HepG2 (cell line): ENCODE data around the gene AP2S1. TPM values are rescaled to one million over a fixed set of nuclear protein-coding genes. Genes with fewer than 3 reads are reported as not detected.
A peak's percentile ranks its signal among the peaks of the same experiment; 100 is the strongest.

Experiments used
- ATAC-seq: fragments of 200-7000 bp; cut with Tn5 transposase; 3 replicates; pipeline ENCODE4 v1.9.1; 2020; ENCODE audit warnings: mild to moderate bottlenecking, moderate library complexity
- BruUV-seq: library from RNA; stranded (reverse); fragments of 400-500 nt; replicated peaks from 2 replicates; lab custom pipeline; 2021; lab: Mats Ljungman, UMichigan
- CTCF ChIA-PET: fragments of 300-600 bp; formaldehyde crosslinking; extraction: SDS; loops from one replicate; lab custom pipeline; 2021; ENCODE audit warnings: low total read pairs, inconsistent platforms, low intra/inter-chr PET ratio; lab: Yijun Ruan, JAX
- POLR2A ChIA-PET: fragments of 350-600 bp; sonication (Branson Sonifier 250); formaldehyde crosslinking; loops from one replicate; lab custom pipeline; 2020; ENCODE audit warnings: antibody characterized with exemption, inconsistent platforms; lab: Yijun Ruan, JAX
- DNase-seq: peaks from one replicate; pipeline ENCODE4 v3.0.0-alpha.2; 2015; ENCODE audit warnings: low spot score
- FAIRE-seq: peaks from 3 replicates; lab custom pipeline; 2011; peaks lifted over from hg19 to GRCh38; lab: Jason Lieb, UNC
- H2AFZ ChIP-seq: one replicate; pipeline ENCODE4 v1.6.1; 2011; ENCODE audit warnings: low read length, inconsistent platforms
- H3K27ac ChIP-seq: fragments of 300-600 bp; 3 replicates; pipeline ENCODE4 v1.8.0; 2011; ENCODE audit warnings: mixed run types, mild to moderate bottlenecking, mixed read lengths, low read length, inconsistent platforms; ENCODE audit not compliant: insufficient read depth; ENCODE audit errors: extremely low read length
- H3K27me3 ChIP-seq, 2 experiments: fragments of 200-600 bp in 1 of 2; 2 replicates in 1 of 2; 3 replicates in 1 of 2; pipeline versions ENCODE4 v1.6.0 to v1.8.0; 2011; ENCODE audit warnings: low read length in 2 of 2, mild to moderate bottlenecking in 2 of 2, moderate library complexity in 2 of 2, inconsistent platforms in 1 of 2; ENCODE audit not compliant: insufficient read depth in 2 of 2, control insufficient read depth in 1 of 2
- H3K36me3 ChIP-seq, 2 experiments: fragments of 200-600 bp in 1 of 2; replicated peaks in 1 of 2; 2 replicates in 1 of 2; 3 replicates in 1 of 2; pipeline versions ENCODE4 v1.5.1 to v1.8.0; 2011; ENCODE audit warnings: low read length in 2 of 2, inconsistent platforms in 1 of 2; ENCODE audit not compliant: insufficient read depth in 2 of 2, control insufficient read depth in 1 of 2
- H3K4me1 ChIP-seq: 2 replicates; pipeline ENCODE4 v1.5.1; 2012; ENCODE audit warnings: low read length, inconsistent platforms; ENCODE audit not compliant: insufficient read depth
- H3K4me2 ChIP-seq: 2 replicates; pipeline ENCODE4 v1.6.0; 2011; ENCODE audit warnings: low read depth, low read length, inconsistent platforms
- H3K4me3 ChIP-seq, 3 experiments: fragments of 200-600 bp in 1 of 3; sonication (generic), shearing (Covaris generic) in 1 of 3; replicated peaks in 1 of 3; 2 replicates each; pipeline ENCODE4 v1.5.1; 2011 to 2016; ENCODE audit warnings: low read length in 3 of 3, inconsistent platforms in 2 of 3, low read depth in 2 of 3, mild to moderate bottlenecking in 2 of 3, control low read depth in 1 of 3, mixed read lengths in 1 of 3; ENCODE audit not compliant: insufficient read depth in 1 of 3
- H3K79me2 ChIP-seq: one replicate; pipeline ENCODE4 v1.6.1; 2011; ENCODE audit warnings: low read length, inconsistent platforms; ENCODE audit not compliant: insufficient read depth
- H3K9ac ChIP-seq: 2 replicates; pipeline ENCODE4 v1.6.0; 2011; ENCODE audit warnings: mild to moderate bottlenecking, low read depth, low read length, inconsistent platforms; ENCODE audit not compliant: insufficient read depth
- H3K9me3 ChIP-seq: 2 replicates; pipeline ENCODE4 v1.5.1; 2012; ENCODE audit warnings: mild to moderate bottlenecking, low read length
- H4K20me1 ChIP-seq: 2 replicates; pipeline ENCODE4 v1.6.0; 2011; ENCODE audit warnings: inconsistent platforms, mild to moderate bottlenecking, low read length, moderate library complexity; ENCODE audit not compliant: insufficient read depth
- CBX1 ChIP-seq: IDR thresholded peaks from one replicate; pipeline ENCODE4 v1.6.1; 2016; ENCODE audit warnings: antibody characterized with exemption, low read depth
- CEBPG ChIP-seq: IDR thresholded peaks from 2 replicates; pipeline ENCODE4 v1.6.1; 2016
- FOSL2 ChIP-seq: sonication (generic); formaldehyde crosslinking; IDR thresholded peaks from 2 replicates; pipeline ENCODE4 v1.4.0; 2020; ENCODE audit warnings: missing genetic modification reagents
- ZKSCAN8 ChIP-seq: IDR thresholded peaks from 2 replicates; pipeline ENCODE4 v1.6.1; 2016; ENCODE audit warnings: borderline replicate concordance, missing genetic modification reagents, missing compliant biosample characterization
- ZNF335 ChIP-seq: sonication (generic); formaldehyde crosslinking; IDR thresholded peaks from 2 replicates; pipeline ENCODE4 v1.4.0; 2020; ENCODE audit warnings: missing genetic modification reagents
- ZNF530 ChIP-seq: sonication (generic); formaldehyde crosslinking; IDR thresholded peaks from 2 replicates; pipeline ENCODE4 v1.5.0; 2020; ENCODE audit warnings: low read depth, mild to moderate bottlenecking, missing genetic modification reagents
- WGBS: methylation state at CpG from one replicate; pipeline ENCODE4 v1.1.6; 2017; ENCODE audit warnings: low lambda C conversion rate; 5-methylcytosine and 5-hydroxymethylcytosine counted together
- in situ Hi-C: cut with HindIII; loops from 2 replicates; pipeline ENCODE4 v1.10.0; 2017; ENCODE audit warnings: low pct_unique_long_range_greater_than_20kb; ENCODE audit not compliant: extremely low pct_ligation_motif_present
- intact Hi-C: fragments of 100-400 bp; cut with micrococcal nuclease; formaldehyde crosslinking; loops from one replicate; pipeline ENCODE4 v1.10.0; 2022; ENCODE audit not compliant: unreplicated experiment
- polyA plus RNA-seq, 8 experiments: library from polyadenylated mRNA; depleted of rRNA in 3 of 8; stranded (reverse) in 7 of 8; unstranded in 1 of 8; fragments of >200 nt; fragmentation: Illumina TruSeq in 4 of 8; extraction: Trizol in 4 of 8; gene quantifications; 2 replicates each; pipeline versions ENCODE4 v1.2.1 to v1.2.3, GENCODE V29; 2011 to 2016; ENCODE audit warnings: low read depth in 4 of 8, missing spikeins in 1 of 8, mixed read lengths in 1 of 8; ENCODE audit not compliant: insufficient read depth in 1 of 8
- total RNA-seq, 5 experiments: library from RNA; depleted of rRNA; stranded (reverse); fragments of >200 nt; fragmentation: Illumina TruSeq; extraction: Trizol; gene quantifications; 2 replicates each; pipeline ENCODE4 v1.2.3, GENCODE V29; 2016; ENCODE audit warnings: low read depth in 1 of 5
- TF ChIP-seq, protein P1 (sequence below), 2 experiments: fragments of 450-650 bp in 1 of 2; sonication (generic) in 1 of 2; formaldehyde crosslinking in 1 of 2; IDR thresholded peaks; 2 replicates each; pipeline versions ENCODE4 v1.6.1 to v1.8.0; 2016 to 2022; ENCODE audit warnings: antibody characterized with exemption in 1 of 2, mild to moderate bottlenecking in 1 of 2, missing genetic modification reagents in 1 of 2
- TF ChIP-seq, protein P2 (sequence below): sonication (generic); formaldehyde crosslinking; IDR thresholded peaks from 2 replicates; pipeline ENCODE4 v1.5.0; 2020; ENCODE audit warnings: mild to moderate bottlenecking, missing genetic modification reagents, borderline replicate concordance
- TF ChIP-seq, protein P3 (sequence below): sonication (generic); formaldehyde crosslinking; IDR thresholded peaks from 2 replicates; pipeline ENCODE4 v1.5.0; 2020; ENCODE audit warnings: mild to moderate bottlenecking, missing genetic modification reagents

The AP2S1 gene
- total and polyA plus RNA-seq, 2 of the 13 experiments (the other 11 are each of a cell fraction or from before 2014, with no cell fraction given): 45.2 to 86.1 TPM

DNA sequence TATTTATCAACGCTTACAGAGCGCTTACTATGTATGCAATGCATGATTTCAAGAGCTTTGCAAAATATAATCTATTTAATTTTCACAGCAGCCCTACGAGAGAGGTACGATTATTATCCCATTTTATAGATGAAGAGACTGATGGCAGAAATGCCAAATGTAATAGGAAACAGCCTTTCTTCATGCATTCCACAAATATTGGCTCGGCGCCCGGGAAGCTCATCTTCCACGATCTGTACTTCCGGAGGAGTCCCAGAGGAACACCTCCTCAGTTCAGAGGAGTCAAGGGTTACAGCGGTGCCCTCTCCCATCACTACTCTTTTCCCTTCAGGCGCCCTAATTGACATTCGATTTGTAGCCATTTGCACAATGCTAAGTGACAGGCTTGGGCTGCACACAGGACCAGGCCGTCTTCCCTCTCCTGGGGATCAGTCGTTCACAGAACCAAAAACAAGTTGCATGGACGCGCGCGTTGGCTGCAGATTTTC lies 9.0 kb upstream of the AP2S1 start:
- peak overlapping the region; percentile 100 for H3K27ac ChIP-seq
- FAIRE-seq (no peak), ATAC-seq (peak; percentile 10; the same call in 2 of the 3 replicates), DNase-seq (peak; percentile 87)
- peak overlapping the region; percentile 91 for H3K4me2 ChIP-seq
- 14% methylated on average over 12 of the region's 18 CpGs for WGBS
- peaks cover 25% of the 10 kb centered on the region for H4K20me1 ChIP-seq
- H3K4me3 ChIP-seq: peak overlapping the region in 1 of 3 experiments; percentile 49; a peak in 1 of 6 replicates
- CTCF ChIA-PET: no interaction called here
- H3K9ac ChIP-seq: peak overlapping the region; percentile 99
- POLR2A ChIA-PET: interaction anchor here (0.8 to 2.1 kb wide), 9 partner anchors 9 to 125 kb away, joined by 3 to 11 read pairs (median 5); partner anchors contain the start of gene AP2S1
- H3K27me3 ChIP-seq: no peaks in the 10 kb centered on the region; a peak in 1 of 5 replicates
- TSS peak; percentile 88 for BruUV-seq
- in situ Hi-C loops: loop anchor here (5.0 kb wide), 1 partner anchor 133 kb away; no protein-coding TSS in a partner anchor
- no peaks in the 10 kb centered on the region for H3K36me3 ChIP-seq
- peaks cover 34% of the 10 kb centered on the region for H3K79me2 ChIP-seq
- intact Hi-C loops: loop anchor here (5.0 kb wide), 1 partner anchor 93 kb away; no protein-coding TSS in a partner anchor
- H2AFZ ChIP-seq: no peak overlapping the region
- H3K9me3 ChIP-seq: no peaks in the 10 kb centered on the region
- peaks cover 56% of the 10 kb centered on the region for H3K4me1 ChIP-seq
- TF ChIP-seq ZNF335 (CRISPR knock-in tag) (0 out of 2 replicates have a peak, but pooled peaks have one; percentile 39), ZKSCAN8 (peak; percentile 59; the same call in 1 of the 2 replicates), FOSL2 (CRISPR knock-in tag) (peak; percentile 46; the same call in 1 of the 2 replicates), CBX1 (no peak), CEBPG (CRISPR knock-in tag) (0 out of 2 replicates have a peak, but pooled peaks have one; percentile 2), ZNF530 (CRISPR knock-in tag) (no peak)
- TF ChIP-seq, protein P1, sequence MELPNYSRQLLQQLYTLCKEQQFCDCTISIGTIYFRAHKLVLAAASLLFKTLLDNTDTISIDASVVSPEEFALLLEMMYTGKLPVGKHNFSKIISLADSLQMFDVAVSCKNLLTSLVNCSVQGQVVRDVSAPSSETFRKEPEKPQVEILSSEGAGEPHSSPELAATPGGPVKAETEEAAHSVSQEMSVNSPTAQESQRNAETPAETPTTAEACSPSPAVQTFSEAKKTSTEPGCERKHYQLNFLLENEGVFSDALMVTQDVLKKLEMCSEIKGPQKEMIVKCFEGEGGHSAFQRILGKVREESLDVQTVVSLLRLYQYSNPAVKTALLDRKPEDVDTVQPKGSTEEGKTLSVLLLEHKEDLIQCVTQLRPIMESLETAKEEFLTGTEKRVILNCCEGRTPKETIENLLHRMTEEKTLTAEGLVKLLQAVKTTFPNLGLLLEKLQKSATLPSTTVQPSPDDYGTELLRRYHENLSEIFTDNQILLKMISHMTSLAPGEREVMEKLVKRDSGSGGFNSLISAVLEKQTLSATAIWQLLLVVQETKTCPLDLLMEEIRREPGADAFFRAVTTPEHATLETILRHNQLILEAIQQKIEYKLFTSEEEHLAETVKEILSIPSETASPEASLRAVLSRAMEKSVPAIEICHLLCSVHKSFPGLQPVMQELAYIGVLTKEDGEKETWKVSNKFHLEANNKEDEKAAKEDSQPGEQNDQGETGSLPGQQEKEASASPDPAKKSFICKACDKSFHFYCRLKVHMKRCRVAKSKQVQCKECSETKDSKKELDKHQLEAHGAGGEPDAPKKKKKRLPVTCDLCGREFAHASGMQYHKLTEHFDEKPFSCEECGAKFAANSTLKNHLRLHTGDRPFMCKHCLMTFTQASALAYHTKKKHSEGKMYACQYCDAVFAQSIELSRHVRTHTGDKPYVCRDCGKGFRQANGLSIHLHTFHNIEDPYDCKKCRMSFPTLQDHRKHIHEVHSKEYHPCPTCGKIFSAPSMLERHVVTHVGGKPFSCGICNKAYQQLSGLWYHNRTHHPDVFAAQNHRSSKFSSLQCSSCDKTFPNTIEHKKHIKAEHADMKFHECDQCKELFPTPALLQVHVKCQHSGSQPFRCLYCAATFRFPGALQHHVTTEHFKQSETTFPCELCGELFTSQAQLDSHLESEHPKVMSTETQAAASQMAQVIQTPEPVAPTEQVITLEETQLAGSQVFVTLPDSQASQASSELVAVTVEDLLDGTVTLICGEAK (IDR thresholded peaks at IDR 0.05): no peak
- TF ChIP-seq, protein P1 (CRISPR knock-in tag; IDR thresholded peaks at IDR 0.05): peak; percentile 4
- TF ChIP-seq, protein P2, sequence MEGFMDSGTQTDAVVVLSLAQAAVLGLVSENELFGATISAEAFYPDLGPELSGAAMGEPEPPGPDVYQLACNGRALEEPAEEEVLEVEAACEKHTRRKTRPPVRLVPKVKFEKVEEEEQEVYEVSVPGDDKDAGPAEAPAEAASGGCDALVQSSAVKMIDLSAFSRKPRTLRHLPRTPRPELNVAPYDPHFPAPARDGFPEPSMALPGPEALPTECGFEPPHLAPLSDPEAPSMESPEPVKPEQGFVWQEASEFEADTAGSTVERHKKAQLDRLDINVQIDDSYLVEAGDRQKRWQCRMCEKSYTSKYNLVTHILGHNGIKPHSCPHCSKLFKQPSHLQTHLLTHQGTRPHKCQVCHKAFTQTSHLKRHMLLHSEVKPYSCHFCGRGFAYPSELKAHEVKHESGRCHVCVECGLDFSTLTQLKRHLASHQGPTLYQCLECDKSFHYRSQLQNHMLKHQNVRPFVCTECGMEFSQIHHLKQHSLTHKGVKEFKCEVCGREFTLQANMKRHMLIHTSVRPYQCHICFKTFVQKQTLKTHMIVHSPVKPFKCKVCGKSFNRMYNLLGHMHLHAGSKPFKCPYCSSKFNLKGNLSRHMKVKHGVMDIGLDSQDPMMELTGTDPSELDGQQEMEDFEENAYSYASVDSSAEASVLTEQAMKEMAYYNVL (CRISPR knock-in tag): peak; percentile 47; the same call in 1 of the 2 replicates
- TF ChIP-seq, protein P3, sequence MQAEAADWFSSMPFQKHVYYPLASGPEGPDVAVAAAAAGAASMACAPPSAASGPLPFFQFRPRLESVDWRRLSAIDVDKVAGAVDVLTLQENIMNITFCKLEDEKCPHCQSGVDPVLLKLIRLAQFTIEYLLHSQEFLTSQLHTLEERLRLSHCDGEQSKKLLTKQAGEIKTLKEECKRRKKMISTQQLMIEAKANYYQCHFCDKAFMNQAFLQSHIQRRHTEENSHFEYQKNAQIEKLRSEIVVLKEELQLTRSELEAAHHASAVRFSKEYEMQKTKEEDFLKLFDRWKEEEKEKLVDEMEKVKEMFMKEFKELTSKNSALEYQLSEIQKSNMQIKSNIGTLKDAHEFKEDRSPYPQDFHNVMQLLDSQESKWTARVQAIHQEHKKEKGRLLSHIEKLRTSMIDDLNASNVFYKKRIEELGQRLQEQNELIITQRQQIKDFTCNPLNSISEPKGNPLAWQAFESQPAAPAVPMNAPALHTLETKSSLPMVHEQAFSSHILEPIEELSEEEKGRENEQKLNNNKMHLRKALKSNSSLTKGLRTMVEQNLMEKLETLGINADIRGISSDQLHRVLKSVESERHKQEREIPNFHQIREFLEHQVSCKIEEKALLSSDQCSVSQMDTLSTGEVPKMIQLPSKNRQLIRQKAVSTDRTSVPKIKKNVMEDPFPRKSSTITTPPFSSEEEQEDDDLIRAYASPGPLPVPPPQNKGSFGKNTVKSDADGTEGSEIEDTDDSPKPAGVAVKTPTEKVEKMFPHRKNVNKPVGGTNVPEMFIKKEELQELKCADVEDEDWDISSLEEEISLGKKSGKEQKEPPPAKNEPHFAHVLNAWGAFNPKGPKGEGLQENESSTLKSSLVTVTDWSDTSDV (CRISPR knock-in tag): no peak
